Measurements from ENCODE around the gene SORBS2.

- TF ChIP-seq SIN3A (IDR thresholded peaks at IDR 0.05; ENCODE audit: borderline replicate concordance, insufficient read depth, low read depth, low read length) (no peak), POLR2AphosphoS5 (IDR thresholded peaks at IDR 0.05; ENCODE audit: low read depth, low read length) (no peak)
- TF ChIP-seq, protein P1, sequence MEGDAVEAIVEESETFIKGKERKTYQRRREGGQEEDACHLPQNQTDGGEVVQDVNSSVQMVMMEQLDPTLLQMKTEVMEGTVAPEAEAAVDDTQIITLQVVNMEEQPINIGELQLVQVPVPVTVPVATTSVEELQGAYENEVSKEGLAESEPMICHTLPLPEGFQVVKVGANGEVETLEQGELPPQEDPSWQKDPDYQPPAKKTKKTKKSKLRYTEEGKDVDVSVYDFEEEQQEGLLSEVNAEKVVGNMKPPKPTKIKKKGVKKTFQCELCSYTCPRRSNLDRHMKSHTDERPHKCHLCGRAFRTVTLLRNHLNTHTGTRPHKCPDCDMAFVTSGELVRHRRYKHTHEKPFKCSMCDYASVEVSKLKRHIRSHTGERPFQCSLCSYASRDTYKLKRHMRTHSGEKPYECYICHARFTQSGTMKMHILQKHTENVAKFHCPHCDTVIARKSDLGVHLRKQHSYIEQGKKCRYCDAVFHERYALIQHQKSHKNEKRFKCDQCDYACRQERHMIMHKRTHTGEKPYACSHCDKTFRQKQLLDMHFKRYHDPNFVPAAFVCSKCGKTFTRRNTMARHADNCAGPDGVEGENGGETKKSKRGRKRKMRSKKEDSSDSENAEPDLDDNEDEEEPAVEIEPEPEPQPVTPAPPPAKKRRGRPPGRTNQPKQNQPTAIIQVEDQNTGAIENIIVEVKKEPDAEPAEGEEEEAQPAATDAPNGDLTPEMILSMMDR (IDR thresholded peaks at IDR 0.05), result no peak
These were observed 234.7 kb downstream of the SORBS2 start for GRCh38 chr4:185576962-185577950.
